ENCODE data around the gene CIB2. TPM values are rescaled to one million over a fixed set of nuclear protein-coding genes. Genes with fewer than 3 reads are reported as not detected.

CIB2 gene
- polyA plus RNA-seq, 1 of the 3 experiments (the other 2 are of a cell fraction): 39.6 TPM

GRCh38 chr15:78077053-78077870, 54.0 kb downstream of the CIB2 start, which contains the start of gene TBC1D2B:
TSS of gene TBC1D2B (minus strand) at chr15:78077711. CDS start at chr15:78077652, 59 bp downstream.
- Histone ChIP-seq H2AFZ (ENCODE audit: low read depth) (peak within 1 kb of the TSS; percentile 76), H3K36me3 (replicated peaks in 1 of 2; ENCODE audit: control insufficient read depth in 1 of 2, insufficient read depth in 2 of 2, low read length in 1 of 2) (peaks cover 0 to 7% of the 10 kb centered on the region in 2 experiments), H3K27ac (ENCODE audit: low read depth in 2 of 2, low read length in 1 of 2) (peak within 1 kb of the TSS; percentile 80 to 99), H4K20me1 (ENCODE audit: insufficient read depth) (no peaks in the 10 kb centered on the region), H3K79me2 (ENCODE audit: insufficient read depth) (peaks cover 47% of the 10 kb centered on the region), H3F3A (replicated peaks; ENCODE audit: insufficient read depth) (peaks cover 32% of the 10 kb centered on the region), H3K4me1 (ENCODE audit: control insufficient read depth in 1 of 2, insufficient read depth in 2 of 2, low read depth in 1 of 2, low read length in 1 of 2) (peaks cover 9 to 21% of the 10 kb centered on the region in 2 experiments), H3K27me3 (ENCODE audit: insufficient read depth) (no peaks in the 10 kb centered on the region), H3K9me3 (no peaks in the 10 kb centered on the region), H3K4me3 (ENCODE audit: low read depth in 2 of 2, low read length in 1 of 2) (peak within 1 kb of the TSS; percentile 75 to 89), H3K9me2 (no peaks in the 10 kb centered on the region), H3K4me2 (peak within 1 kb of the TSS; percentile 84), H3K9ac (peak within 1 kb of the TSS; percentile 75)
- POLR2A ChIA-PET: no interaction called here
- CTCF ChIA-PET: interaction anchor here (0.8 to 2.0 kb wide), 5 partner anchors 10 to 110 kb away, joined by 3 to 8 read pairs (median 4); no protein-coding TSS in a partner anchor
- WGBS (ENCODE audit: low lambda C conversion rate): 4% methylated on average over 15 of the region's 104 CpGs
- no peak for TF ChIP-seq USF1 (IDR thresholded peaks at IDR 0.05; ENCODE audit: borderline replicate concordance, low read depth)
- no peak for TF ChIP-seq CTCF (IDR thresholded peaks at IDR 0.05)
- peak; percentile 26; the same call in 1 of the 2 replicates for TF ChIP-seq NRF1 (IDR thresholded peaks at IDR 0.05; ENCODE audit: low read depth, low read length)
- TF ChIP-seq MXI1 (IDR thresholded peaks at IDR 0.05; ENCODE audit: low read depth, low read length): 0 out of 2 replicates have a peak, but pooled peaks have one; percentile 33
- TF ChIP-seq RXRA (IDR thresholded peaks at IDR 0.05; ENCODE audit: borderline replicate concordance, low read depth): no peak
- TF ChIP-seq, protein P1, sequence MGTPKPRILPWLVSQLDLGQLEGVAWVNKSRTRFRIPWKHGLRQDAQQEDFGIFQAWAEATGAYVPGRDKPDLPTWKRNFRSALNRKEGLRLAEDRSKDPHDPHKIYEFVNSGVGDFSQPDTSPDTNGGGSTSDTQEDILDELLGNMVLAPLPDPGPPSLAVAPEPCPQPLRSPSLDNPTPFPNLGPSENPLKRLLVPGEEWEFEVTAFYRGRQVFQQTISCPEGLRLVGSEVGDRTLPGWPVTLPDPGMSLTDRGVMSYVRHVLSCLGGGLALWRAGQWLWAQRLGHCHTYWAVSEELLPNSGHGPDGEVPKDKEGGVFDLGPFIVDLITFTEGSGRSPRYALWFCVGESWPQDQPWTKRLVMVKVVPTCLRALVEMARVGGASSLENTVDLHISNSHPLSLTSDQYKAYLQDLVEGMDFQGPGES (IDR thresholded peaks at IDR 0.05; ENCODE audit: low read depth, low read length): no peak
- no peak for TF ChIP-seq ZBTB33 (IDR thresholded peaks at IDR 0.05; ENCODE audit: borderline replicate concordance, low read depth)
- TF ChIP-seq MAX (IDR thresholded peaks at IDR 0.05; ENCODE audit: low read depth): no peak
- peak; percentile 94 for DNase-seq
